GM21717 (cell line): Measurements from ENCODE around the gene XPR1.

ENCODE experiments used
- ATAC-seq: cut with Tn5 transposase; IDR thresholded peaks from one replicate; pipeline ENCODE4 v1.9.1; 2021; ENCODE audit warnings: mild to moderate bottlenecking, moderate library complexity; ENCODE audit not compliant: unreplicated experiment

XPR1 gene

DNA sequence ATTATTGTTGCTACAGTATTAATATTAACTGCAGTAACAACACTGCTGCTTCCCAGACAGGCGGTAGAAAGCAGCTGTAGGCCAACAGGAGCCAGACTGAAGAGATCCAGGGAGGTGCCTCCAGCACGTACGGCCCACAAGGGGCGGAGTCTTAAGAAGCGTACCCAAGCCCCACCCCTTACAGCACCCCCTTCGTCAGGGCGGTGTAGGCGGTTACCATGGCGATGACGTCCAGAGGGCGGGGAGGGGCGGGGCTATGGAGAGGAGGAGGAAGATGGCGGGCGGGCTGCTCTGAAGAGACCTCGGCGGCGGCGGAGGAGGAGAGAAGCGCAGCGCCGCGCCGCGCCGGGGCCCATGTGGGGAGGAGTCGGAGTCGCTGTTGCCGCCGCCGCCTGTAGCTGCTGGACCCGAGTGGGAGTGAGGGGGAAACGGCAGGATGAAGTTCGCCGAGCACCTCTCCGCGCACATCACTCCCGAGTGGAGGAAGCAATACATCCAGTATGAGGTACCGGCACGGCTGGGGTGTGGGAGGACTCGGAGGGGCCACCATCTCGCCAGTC lies at the start of gene XPR1:
Gene XPR1, plus strand, starts transcription at position 257 of the 560 bp plus-strand sequence. Its CDS starts 180 bp downstream, at position 437.
- ATAC-seq, result peak; percentile 98

DNA sequence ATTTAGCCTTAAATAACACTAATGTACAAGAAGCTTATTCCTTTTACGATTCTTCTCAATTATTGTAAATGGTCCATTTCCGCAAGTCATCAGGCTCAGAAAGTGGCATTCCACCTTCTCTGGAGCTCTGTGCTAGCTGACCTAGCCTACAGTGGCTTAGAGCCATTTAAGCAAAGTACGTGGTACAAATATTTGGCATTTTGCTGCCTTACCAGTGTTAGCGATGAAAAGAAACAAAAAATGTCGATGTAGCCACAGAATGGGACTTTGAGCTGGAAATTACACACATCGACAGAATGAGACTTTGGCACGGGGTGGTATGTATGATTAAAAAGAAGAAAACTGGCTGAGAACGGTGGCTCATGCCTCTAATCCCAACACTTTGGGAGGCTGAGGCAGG lies 47.0 kb upstream of the XPR1 start:
- ATAC-seq, result no peak

- ATAC-seq, result no peak
These were observed 45.8 kb upstream of the XPR1 start for GRCh38 chr1:180585994-180586359.

DNA sequence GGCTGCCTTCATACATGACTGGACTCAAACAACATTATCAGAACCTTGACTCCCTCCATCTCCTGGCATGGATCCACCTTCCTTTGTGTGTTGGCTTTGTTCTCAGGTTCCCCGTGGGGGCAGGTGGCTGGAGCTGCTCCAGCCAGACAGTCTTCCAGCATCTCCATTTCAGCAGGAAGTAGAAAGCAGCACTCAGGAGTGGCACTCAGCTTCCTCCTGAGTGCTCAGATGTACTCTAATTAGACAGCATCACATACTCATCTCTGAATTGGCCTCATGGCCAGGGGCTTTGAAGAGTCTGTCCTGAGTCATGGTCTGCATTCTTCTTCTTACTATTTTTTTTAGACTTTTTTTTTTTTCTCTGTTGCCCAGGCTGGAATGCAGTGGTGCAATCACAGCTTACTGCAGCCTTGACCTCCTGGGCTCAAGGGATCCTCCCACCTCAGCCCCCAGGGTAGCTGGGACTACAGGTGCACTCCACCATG lies 45.1 kb upstream of the XPR1 start:
- ATAC-seq, result no peak

DNA sequence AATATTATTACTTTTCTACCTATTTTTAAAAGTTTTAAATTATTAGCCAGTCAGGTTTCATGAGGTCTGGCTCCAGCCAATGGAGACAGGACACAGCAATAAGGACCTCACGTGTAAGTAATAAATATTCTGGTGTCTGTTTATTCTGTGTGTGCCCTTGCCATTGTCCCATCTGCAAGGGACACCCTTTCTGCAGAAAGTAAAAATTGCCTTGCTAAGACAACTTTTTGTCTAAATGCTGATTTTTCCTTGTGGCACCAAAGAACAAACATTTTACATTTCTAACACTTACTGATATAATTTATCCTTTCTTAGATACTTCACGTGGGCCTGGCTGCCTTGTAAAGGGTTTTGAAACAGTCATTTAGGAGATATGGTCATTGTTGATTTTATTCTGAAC lies 43.7 kb upstream of the XPR1 start:
- no peak for ATAC-seq

DNA sequence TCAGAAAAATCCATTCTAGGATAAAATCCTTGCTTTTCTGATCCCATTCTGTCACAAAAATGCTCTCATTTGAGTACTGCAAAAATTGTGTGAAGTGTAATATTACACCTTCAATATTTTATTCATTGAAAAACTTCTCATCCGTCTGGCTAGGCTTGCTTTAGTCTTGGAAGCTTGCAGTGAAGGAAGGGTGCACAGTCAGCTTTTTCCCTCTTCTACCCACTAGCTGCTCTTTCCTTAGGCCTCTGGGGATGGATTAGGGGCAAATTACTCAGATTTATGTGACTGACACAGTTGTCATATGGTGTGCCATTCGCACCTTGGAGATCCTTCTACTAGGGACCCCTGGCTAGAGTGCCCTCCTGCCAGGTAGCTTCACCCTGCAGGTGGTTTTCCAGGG lies 40.9 kb upstream of the XPR1 start:
- no peak for ATAC-seq

DNA sequence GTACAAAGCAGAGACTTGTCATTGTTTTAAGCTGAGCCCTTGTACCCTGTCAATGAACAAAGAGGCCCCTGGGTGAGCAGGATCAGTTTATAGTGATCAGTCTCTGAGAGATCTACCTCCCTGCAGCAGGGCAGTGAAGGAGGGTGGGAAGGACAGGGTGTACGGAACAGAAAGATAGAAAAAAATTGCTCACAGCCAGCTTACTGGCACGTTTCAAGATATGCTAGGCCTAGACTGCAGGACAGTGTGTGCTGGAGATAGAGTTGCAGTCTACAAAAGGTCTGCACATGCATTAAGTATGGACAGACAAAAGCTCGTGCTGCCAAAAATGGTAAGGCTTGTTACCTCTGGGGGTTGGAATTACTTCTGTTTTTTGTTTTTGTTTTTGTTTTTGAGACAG lies 38.4 kb upstream of the XPR1 start:
- no peak for ATAC-seq

GRCh38 chr1:180594723-180595122 lies 37.1 kb upstream of the XPR1 start:
- no peak for ATAC-seq

DNA sequence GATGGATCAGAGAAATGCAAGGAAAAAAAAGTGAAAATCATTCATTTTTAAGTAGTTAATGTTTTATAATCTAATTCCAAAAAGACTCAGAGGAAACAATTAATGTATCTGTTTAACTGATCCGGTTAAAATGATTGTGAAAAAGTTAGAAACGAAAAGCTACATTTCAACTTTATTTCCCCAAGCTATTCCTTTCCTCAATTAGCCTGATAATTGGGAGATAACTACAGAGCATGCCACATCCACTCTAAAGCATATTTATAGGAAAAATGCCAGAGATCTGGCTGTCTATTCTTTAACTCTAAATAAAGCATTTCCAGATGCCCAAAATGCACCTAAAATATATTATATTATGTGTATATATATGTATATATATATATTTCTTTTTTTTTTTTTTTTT lies 35.9 kb upstream of the XPR1 start:
- ATAC-seq, result no peak

DNA sequence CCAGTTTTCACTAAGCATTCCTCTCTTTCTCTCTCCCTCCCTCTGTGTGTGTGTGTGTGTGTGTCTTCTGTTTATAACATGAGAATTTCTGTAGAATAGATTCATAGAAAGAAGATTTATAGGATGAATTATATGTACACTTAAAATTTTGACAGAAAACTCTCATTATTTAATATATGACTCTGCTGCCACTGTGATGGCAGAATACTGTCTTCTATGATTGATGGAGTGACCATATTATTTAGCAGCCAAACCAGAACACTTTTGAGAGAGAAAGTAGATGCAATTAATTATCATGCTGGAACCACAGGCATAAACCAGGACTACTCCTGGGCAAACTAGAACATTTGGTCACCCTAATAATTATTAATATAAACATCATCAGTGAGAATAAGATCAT lies 34.3 kb upstream of the XPR1 start:
- ATAC-seq, result no peak

- ATAC-seq, result no peak
These were observed 33.4 kb upstream of the XPR1 start for GRCh38 chr1:180598333-180598974.

- ATAC-seq, result no peak
These were observed 31.5 kb upstream of the XPR1 start for GRCh38 chr1:180600343-180600742.

DNA sequence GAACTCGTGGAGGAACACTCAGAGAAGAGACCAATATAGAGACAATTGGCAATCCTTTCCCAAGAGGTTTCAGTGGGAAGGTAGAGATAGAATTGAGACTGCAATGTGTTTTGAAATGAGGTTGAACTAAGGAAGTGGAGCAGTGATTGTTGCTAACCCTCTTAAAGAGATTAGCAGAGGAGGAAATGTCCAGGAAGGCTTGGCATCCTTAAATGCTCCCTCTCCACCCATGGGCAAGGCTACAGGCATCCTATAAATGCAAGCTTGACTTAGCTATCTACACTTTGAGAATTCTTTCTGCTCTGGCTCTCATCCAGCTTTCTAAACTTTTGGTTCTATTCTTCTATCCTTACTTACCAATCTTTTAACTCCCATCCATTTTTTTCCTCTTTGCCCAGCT lies 30.3 kb upstream of the XPR1 start:
- ATAC-seq, result no peak

DNA sequence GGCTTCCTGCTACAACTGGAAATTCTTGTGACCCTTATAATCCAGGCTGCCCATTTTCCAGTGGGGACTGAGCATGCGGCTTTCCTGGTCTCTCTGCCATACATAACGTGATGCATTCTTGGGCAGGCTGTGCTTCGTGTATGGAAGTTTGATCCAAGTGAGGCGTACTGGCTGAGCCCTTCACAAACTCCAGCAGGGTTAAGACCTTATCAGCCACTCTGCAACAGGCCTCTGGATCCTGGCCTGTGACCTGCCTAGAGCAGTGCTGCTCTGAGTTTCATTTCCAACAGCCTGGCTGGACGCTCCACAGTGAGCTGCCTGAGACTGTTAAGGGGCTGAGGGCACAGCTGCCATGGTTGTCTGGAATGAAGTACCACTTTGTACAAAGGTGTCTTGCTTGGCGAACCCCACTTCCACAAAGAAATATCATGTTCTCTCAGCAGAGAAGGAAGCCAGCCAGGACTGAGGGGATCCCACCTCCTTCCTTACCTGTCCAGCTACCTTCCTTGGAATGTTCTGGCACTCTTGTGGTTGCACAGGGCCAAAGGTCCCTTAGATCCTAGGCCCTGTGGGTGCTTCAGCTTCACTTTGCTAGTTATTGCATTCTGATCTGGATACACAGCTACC lies 28.5 kb upstream of the XPR1 start:
- no peak for ATAC-seq

- ATAC-seq, result no peak
These were observed 28.0 kb upstream of the XPR1 start for GRCh38 chr1:180603850-180604226.

- ATAC-seq, result no peak
These were observed 25.7 kb upstream of the XPR1 start for GRCh38 chr1:180606155-180606554.

DNA sequence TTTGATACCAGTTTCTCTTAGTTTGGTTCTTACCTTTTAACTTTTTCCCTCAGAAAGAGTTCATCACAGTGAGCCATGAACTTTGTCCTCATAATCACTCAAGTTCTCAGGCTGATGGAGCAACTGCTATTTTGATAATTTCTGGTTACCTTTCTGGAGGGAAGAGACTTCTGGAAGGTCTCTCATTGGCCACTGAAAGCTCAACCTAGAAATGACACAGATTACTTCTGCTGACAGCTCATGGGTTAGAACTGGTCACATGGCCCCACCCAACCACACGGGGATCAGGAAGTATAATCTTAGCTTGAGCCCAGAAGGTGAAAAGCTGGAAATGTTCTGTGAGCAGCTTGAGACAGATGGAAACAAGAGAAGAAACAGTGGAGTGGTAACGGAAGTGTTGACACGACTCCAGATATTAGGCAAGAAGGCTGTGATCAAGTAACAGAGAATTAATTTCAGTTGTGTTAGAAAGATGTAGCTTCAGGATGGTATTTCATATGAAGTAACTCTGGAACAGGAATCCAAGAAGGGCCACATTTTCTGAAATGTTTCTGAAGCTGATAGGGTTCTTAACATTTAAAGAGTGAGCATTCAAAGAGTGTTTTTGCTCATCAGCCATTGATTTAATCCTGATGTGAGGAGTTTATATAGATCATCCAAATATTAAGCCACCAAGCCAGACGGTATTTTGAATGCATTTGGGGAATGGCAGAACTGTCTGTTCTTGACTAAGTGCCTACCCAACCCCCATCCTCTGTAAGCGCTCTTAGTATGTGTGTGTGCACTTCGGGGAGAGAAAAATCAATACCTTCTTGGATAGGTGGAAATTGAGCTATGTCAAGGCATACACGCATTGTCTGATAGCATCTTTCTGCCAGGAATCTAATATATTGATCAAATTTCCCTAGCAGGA lies 21.9 kb upstream of the XPR1 start:
- no peak for ATAC-seq

DNA sequence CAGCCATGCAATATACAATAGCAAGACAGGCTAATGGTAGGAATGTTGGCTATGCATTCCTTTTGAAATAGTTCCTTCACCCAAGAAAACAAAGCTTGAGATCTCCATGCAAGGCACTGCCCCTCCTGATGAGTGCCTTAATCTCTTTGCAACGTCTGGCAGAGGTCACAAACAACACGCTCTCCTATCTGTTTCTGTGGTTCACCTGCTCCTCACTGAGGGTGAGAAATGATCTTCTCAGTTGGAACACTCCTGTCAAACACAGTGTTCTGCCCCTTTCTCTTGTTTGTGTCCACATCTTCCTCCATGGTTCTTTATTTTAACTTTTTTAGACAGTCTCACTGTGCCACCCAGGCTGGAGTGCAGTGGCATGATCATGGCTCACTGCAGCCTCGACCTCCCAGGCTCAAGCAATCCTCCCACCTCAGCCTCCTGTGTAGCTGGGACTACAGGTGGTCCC lies 21.2 kb upstream of the XPR1 start:
- no peak for ATAC-seq

GRCh38 chr1:180611016-180611930 lies 20.5 kb upstream of the XPR1 start:
- ATAC-seq, result no peak

DNA sequence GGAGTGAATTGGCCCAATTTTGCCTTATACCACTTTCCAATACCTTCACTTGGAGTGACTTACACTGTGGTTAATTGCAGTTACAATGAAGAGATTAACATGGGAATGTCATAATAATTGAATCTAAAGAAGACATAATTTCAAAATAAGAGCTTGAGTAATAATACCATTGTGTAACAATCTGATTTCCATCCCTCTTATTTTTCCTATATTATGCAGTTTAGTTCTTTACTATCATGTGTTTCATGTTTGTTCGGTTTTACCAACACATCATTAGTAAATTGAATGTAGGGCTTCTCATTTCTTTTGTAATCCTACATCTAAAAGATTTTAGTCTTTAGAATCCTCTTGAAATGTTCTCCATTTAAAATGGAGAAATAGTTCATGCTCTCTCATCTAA lies 19.2 kb upstream of the XPR1 start:
- ATAC-seq, result no peak
